Activated CD8-positive, alpha-beta memory T cell treated with anti-CD3 and anti-CD28 coated beads, Interleukin-2, amount 50 U/mL, for 1 hour (primary cell): Measurements from ENCODE around the gene HLCS.

Experiments
- DNase-seq: peaks from one replicate; pipeline ENCODE4 v3.0.0-alpha.2; 2020; ENCODE audit errors: extremely low read depth

HLCS gene

GRCh38 chr21:36985751-36986594 is 19.5 kb upstream of the HLCS start:
- no peak for DNase-seq

DNA sequence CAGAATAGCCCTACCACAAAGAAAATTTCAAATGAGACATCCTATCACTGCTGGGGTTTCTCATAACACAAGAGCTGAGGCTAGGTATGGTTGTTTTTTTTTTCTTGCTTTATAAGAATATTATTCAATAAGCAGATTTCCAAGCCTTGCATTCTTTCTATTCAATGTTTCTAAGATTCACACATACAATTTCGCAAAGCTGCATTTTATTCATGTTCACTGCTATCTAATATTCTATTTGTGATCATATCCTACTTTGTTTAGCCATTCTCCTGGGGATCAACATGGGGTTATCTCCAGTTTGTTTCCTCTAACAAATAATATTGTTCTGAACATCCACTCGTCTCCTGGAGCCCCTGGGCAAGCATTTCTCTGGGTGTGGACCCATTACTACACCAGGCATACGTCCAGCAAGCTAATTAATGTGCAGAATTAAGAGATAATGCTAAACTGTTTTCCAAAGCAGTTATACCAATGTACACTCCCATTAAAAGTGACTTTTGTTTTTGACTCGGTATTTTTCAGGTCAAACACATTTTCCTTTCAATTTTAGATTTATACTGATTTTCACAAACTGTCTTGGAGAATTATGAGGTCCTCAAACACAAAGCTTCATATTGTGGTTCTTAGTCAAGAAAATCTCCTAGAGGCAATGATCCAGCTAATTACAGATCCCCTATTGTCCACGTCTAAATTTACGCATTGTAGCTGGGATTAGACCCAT is 15.7 kb upstream of the HLCS start:
- no peak for DNase-seq

GRCh38 chr21:36981049-36981391 is 14.6 kb upstream of the HLCS start:
- no peak for DNase-seq

GRCh38 chr21:36980280-36981048 is 14.0 kb upstream of the HLCS start:
- DNase-seq, result no peak

DNA sequence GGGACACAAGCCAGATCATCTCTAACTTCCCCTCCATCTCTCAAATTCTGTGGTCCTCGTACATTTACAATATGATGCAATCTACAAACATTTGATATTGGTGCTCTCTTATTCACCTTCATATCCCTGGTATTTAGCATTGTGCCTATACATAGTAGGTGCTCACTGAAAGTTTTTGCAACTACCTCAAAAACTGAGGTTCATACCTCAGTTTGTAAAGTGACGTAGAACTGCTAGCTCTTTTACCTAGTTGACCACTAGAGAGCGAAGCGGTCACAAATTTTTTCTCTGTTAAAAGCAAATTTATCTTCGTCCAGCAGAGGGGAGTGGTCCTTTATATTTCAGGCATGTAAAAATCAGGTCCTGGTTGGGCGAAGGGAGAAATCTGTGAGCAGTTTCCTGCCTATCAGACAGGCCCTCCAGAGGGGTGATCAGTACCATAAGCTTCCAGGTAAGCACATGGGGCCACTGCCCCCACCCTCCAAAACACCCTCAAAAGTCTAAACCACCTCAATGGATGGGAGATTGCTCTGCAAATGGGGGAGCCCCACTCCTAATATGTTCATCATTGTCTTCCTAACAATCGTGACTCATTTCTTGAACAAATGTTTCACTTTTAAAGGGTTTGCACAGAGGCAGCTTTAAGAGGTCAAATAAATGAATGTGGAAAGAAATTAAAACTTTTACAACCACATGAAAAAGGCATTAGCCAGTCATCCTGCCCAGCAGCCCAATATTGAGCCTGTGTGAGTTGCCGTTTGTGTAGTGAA is 10.6 kb upstream of the HLCS start:
- no peak for DNase-seq

DNA sequence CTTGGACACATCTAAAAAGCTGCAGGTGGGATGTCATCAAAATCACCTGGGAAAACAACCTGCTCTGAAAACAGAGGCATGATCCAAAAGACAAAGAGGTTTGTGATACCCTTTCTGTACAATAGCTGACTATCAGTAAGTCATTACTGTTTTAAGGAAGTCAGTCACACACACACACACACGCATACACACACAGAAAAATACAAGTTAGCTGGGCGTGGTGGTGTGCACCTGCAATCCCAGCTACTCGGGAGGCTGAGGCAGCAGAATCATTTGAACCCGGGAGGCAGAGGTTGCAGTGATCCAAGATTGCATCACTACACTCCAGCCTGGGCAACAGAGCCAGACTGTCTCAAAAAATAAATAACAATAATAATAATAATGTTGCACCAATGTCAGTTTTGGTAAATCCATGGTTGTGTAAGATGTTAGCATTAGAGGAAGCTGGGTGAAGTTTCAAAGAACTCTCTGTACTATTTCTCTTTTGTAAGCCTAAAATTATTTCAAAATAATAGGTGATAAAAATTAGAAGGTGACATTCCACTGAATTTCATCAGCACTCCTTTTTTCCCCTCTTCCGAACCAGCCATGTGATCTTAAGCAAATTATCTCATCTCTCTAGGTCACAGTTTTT is 9.9 kb upstream of the HLCS start:
- no peak for DNase-seq

DNA sequence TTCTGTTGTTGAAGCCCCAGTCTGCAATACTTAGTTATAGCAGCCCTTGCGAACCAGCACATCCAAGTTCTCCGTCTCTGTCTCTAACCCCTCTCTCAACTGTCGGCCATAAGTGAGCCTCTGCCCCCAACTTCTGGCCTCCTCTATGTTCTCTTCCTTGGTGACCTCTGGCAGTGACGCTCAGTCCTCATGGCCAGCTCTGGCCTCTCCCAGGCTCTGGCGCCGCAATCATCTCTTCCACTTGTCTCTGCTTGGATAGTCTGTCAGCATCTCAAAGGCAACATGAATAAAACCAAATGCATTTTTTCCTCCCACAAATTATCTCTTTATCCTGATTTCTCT is 8.4 kb upstream of the HLCS start:
- no peak for DNase-seq

DNA sequence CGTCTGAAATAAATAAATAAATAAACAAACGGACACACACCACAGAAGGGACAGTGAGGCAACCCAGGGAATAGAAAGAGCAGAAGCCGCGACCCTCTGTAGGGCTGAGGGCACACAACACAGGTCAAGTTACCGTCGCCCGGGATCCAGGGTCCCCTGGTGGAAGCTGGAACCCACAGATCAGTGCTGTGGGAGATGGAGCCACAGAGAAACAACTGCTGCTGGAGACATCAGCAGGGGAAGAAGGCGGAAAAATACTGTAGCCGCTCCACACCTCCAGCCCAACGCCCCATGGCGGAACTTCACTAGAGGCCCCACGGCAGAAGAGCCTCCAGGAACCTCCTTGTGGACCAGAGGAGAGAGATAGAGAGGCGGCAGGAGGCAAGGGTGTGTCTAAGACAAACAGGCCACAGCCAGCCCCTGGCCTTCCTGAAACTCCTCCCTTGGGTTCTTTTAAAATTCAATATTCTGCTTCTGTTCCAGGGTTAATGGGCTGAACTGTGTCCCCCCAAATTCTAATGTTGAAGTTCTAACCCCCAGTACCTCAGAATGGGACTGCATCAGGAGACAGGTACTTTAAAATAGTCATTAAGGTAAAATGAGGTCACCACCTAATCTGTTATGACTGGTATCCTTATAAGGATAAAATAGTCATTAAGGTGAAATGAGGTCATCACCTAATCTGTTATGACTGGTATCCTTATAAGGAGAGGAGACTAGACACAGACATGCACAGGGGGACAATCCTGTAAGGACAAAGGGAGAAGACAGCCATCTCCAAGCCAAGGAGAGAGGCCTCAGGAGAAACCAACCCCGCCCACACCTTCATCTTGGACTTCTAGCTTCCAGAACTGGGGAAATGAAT is 7.7 kb upstream of the HLCS start:
- no peak for DNase-seq

GRCh38 chr21:36968976-36969375 is 2.5 kb upstream of the HLCS start:
- DNase-seq, result no peak

DNA sequence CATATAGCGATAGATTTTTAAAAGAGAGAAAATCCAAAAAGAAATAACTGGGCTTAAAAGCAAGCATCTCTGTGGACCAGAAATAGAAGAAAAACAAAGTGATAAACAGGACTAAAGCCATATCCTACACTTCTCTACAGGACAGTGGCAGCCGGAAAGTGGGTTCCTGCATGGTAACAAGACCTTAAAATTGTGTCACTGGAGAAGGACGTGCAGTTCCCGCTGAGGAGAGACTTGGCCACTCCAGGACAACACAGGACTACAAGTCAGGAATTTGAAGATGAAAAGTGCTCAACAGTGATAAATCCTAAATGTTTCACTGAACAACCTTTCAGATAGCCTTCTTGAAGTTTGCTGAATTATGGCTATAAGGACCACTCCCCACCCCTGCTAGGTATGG is 1.9 kb upstream of the HLCS start:
- no peak for DNase-seq

- DNase-seq, result no peak
Observed at GRCh38 chr21:36966821-36967768, 626 bp upstream of the HLCS start.

GRCh38 chr21:36965720-36966065 is 776 bp downstream of the HLCS start:
- no peak for DNase-seq

- DNase-seq, result no peak
Observed at GRCh38 chr21:36964827-36965719, 1.4 kb downstream of the HLCS start.

GRCh38 chr21:36964398-36964797 is 2.1 kb downstream of the HLCS start:
- no peak for DNase-seq

DNA sequence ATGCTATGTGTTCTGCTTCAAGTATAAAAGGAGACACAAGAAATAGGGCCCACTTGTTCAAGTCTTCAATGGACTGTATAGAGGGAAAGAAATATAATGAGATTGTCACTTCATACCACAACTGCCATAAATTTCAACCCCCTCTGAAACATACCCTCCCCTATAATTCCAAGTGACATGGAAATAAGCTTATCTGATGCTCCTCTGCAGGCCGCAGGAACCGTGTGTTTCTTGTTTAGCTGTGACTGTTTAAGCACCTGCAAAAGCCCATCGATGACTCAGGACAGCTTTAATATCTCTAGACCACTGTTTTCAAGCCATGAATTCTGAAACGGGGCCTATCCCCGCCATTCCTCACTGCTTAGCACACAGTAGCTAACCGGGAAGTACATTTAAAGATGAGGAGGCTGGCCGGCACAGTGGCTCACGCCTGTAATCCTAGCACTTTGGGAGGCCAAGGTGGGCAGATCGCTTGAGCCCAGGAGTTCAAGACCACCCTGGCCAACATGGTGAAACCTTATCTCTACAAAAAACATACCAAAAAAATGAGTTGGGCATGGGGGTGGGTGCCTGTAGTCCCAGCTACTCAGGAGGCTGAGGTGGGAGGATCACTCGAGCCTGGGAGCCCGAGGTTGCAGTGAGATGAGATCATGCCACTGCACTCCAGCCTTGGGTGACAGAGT is 4.2 kb downstream of the HLCS start:
- no peak for DNase-seq

DNA sequence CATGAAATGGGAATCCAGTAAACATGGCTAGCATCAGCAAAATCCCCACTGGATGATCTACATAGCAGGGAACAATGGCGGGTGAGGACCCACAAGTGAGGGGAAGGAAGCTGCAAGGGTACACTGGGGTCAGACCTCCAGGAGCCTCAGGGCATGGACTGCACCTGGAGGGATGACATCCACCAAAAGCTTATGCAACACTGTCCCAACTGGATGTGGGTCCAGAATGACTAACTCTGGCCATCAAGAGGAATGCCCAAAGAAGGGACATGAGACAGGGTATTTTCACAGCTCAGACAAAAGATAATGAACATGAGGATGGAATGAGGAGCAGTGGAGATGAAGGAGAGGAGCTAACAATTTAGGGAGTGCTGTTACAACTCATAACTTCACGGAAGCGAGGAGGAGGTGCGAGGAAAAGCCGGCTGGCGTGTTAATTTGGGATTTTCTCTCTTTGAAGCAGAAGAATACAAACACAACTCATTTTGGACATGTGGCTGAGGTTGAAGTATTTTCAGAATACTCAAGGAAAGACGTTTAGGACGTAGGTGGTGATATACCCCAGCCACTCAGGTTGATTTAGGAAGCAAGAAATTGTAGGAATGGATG is 5.7 kb downstream of the HLCS start:
- DNase-seq, result no peak

DNA sequence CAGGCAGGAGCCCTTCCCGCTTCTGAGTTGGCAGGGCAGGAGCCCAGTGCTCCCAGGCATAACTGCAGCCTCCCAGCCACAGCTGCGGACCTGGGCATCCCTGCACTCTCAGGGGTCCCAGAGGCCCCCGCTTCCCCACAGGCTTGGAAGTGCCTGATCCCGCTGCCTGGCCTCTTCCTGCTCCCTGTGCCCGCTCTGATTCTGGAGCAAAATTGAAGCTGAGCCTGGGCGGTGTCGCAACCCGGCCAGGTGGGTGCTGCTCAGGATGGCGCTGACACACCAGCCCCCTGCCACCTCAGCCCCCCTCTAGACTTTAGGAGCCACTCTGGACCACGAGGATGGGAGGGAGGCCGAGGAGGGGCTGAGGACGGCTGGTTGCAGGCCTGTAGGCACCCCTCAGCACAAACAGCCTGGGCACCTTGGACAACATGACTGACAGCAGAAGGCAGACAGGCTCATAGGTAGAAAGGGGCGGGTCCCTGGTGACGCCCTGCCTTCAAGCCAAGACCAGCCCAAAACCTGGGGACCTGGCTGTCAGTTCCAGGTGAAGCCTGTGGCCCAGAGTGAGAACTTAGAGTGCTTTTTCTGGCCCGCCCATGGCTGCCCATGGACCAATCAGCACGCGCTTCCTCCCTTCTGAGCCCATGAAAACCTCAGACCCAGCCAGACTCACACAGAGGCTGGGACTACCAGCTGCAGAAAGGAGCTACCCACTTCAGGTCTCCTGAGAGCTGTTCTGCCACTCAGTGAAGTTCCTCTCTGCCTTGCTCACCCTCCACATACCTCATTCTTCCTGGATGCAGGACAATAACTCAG is 7.2 kb downstream of the HLCS start:
- DNase-seq, result no peak
